ENCODE measurements around the gene RTL9.
A peak's percentile ranks its signal among the peaks of the same experiment; 100 is the strongest.
"Not testable (repeated sequence)": the region's sequence is repeated elsewhere in the genome, so short reads cannot be mapped to it uniquely, and the experiment has no call there.

RTL9 gene

GRCh38 chrX:110346681-110347080, 12.0 kb upstream of the RTL9 start:
- DNase-seq = peak; percentile 12

- no peak for DNase-seq
These were observed 625 bp downstream of the RTL9 start for GRCh38 chrX:110359273-110359672.

DNA sequence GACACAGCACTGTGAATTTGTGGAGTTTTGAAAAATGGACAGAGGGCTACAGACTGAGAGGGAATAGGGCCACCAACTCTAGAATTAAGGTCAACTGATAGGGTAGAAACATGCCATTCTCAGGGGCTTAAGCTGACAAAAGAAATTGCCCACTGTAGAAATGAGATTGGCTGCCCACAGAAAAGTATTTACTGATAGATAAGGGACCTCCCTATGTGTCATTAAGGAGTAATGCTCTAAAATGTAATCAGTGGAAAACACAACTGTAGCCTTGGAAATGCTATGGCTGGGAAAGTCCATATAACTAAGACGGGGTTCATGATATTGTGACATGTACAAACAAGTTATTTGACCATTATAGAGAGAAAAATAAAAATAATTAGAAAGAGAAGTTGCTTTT, 4.6 kb downstream of the RTL9 start:
- DNase-seq = no peak

DNA sequence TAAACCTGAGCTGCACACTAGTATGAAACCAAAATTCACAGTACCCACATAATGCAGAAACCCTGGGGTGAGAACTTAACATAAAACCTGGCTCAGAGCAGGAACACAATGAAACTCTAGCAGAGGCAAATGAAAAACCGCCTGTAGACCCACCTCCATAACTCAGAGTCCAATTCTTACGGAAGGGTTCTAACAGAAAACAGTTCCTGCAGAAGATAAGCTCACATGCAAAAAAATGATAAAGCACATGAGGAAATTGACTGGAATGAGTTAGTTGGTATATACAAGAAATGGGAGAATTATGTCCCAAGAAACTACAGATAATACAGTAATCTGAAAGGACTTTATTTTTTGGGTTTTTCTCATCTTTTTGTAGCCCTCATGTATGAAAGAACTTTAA, 14.7 kb downstream of the RTL9 start:
- no peak for DNase-seq

DNA sequence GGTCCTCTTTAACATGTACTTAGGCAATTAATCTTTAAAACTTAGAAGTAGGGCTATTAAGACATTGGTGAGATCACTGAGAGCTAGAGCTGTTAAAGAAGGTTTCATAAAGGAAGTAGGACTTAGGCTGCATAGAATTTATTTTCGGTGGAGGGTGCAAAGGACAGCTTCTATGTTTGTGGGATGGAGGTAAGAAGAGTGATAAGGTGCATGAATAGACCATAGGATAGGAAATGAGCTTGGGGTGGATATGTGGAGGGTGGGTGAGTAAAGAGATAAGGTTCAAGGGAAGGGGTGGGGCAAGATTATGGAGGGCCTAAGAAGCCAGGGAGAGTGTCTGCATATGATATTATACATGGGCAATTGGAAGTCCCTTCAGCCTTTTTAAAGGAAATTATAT, 15.9 kb downstream of the RTL9 start:
- DNase-seq = no peak

DNA sequence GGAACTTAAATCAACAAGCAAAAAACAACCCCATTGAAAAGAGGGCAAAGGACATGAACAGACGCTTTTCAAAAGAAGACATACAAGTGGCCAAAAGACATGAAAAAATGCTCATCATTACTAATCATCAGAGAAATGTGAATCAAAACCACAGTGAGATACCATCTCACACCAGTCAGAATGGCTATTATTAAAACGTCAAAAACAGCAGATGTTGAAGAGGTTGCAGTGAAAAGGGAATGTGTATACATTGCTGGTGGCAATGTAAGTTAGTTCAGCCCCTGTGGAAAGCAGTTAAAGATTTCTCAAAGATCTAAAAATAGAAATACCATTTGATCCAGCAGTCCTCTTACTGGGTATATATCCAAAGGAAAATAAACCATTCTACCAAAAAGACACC, 22.6 kb downstream of the RTL9 start:
- peak; percentile 78 for DNase-seq

GRCh38 chrX:110383414-110383813, 24.8 kb downstream of the RTL9 start:
- peak; percentile 87 for DNase-seq

GRCh38 chrX:110384490-110384889, 25.8 kb downstream of the RTL9 start:
- DNase-seq = peak; percentile 41

- no peak for DNase-seq
These were observed 30.9 kb downstream of the RTL9 start for GRCh38 chrX:110389570-110389969.

- no peak for DNase-seq
These were observed 32.4 kb downstream of the RTL9 start for GRCh38 chrX:110391086-110391485.

DNA sequence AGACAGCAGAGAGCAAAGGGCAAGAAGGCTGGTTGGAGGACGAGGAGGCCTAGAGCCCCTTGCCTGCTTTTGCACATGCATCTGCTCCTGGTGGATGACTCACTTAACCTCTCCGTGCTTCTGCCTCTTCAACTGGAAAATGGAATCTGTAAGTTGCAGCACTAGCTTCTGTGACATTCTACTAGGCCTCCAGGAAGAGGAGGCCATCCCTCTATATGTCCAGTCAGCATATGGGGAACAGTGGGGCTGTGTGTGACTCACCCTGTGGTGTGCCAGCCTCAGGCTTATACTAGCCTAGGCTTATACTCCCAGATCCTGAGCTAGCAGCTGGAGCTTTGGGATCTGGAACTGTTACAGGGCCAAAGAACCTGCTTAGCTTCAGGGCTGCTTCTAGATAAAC, 36.0 kb downstream of the RTL9 start:
- peak; percentile 79 for DNase-seq

GRCh38 chrX:110395877-110396276, 37.2 kb downstream of the RTL9 start:
- no peak for DNase-seq

- DNase-seq = no peak
These were observed 38.1 kb downstream of the RTL9 start for GRCh38 chrX:110396735-110397134.

- DNase-seq = no peak
These were observed 38.7 kb downstream of the RTL9 start for GRCh38 chrX:110397339-110397738.

DNA sequence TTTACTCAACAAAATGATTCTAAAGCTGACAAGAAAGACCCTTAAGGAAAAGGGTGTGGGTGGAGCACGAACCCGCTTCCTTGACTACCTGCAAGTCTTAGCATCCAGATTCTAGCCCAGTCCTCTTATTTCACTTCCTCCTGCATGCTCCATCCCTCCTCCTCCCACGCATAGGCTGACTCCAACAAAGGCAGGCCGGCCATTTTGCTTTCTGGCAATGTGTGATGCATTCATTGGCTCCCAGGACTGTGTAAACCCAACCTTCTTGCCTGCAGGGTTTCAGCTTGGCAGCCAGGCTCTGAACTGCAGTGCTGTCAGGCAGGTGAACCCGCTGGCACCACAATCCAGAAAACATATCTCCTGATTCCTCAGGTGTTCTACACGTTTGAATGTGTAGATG, 39.3 kb downstream of the RTL9 start:
- DNase-seq = no peak

DNA sequence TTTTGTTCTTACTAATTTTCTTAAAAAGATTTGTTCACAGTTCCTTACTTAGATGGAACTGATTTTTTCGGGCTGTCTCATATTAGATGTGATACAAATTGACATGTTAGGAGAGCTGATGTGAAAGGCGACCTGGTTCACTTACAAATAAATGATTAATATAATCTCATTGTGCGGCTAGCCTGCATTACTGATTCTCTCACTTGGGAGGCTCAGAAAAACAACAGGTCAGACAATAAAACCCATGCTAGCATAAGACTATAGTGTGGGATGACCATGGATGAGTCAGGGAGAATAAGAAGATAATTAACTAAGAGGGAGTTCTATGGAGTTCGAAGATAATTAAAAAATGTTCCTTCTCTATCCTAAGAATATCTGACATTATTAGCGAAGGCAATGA, 40.8 kb downstream of the RTL9 start:
- no peak for DNase-seq

DNA sequence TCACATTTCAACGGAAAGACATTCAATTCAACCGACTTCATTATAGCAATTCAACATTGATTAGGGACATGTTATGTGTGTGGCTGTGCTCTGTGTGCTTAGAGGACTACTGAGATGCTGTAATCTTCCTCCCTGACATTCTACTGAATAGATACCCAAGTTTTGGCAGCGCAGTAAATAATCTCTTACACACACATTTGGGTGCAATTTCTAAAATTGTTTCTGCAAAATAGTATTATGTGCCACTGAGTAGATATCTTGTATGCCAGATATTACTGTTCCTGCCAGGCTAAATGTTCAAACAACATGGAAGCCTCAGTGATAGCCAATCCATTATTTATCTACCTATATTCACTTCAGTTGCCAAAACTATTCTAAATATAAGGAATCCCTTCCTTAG, 41.3 kb downstream of the RTL9 start:
- no peak for DNase-seq

GRCh38 chrX:110401135-110401534, 42.5 kb downstream of the RTL9 start:
- no peak for DNase-seq

- DNase-seq = peak; percentile 72
These were observed 43.6 kb downstream of the RTL9 start for GRCh38 chrX:110402091-110402849.

- DNase-seq = no peak
These were observed 44.2 kb downstream of the RTL9 start for GRCh38 chrX:110402850-110403221.

- DNase-seq = peak; percentile 61
These were observed 45.0 kb downstream of the RTL9 start for GRCh38 chrX:110403441-110404238.

GRCh38 chrX:110404376-110404775, 45.7 kb downstream of the RTL9 start:
- no peak for DNase-seq

DNA sequence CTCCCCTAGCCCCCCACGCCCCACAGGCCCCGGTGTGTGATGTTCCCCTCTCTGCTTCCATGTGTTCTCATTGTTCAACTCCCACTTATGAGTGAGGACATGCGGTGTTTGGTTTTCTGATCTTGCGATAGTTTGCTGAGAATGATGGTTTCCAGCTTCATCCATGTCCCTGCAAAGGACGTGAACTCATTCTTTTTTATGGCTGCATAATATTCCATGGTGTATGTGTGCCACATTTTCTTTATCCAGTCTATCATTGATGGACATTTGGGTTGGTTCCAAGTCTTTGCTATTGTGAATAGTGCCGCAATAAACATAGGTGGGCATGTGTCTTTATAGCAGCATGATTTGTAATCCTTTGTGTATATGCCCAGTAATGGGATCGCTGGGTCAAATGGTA, 47.6 kb downstream of the RTL9 start:
- not testable (repeated sequence) for DNase-seq

DNA sequence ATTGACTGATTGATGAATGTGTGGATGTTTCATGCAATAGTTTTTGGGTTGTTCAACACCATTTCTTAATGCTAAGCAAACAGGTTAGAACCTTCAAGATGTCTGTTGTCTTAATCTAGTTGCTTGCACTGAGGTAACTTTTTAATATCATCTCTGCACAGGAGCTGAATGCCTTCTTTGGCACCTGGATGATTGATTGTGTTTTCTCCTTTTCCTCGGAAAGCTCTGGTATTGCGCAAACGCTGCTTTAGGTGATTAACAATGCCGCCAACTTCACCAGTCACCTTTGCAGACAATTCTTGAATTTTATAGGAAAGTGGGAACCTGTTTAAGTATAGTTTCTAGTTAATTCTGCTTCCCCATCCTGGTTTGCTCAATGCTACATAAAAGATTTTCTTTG, 48.2 kb downstream of the RTL9 start:
- no peak for DNase-seq
